Coronary artery (tissue), 2 donors: ENCODE results near the gene WDR82.

Experiments used
- DNase-seq: peaks from one replicate; pipeline ENCODE4 v3.0.0-alpha.2; 2017; ENCODE audit warnings: low spot score
- H3K27ac ChIP-seq, 2 donors: fragments of 200-600 bp; sonication (generic); one replicate each; pipeline ENCODE4 v1.5.1; 2016 to 2019
- H3K4me3 ChIP-seq: fragments of 200-600 bp; sonication (generic); 2 replicates; pipeline ENCODE4 v1.5.1; 2016; ENCODE audit warnings: mild to moderate bottlenecking, moderate library complexity
- TF ChIP-seq, protein P1 (sequence below): fragments of 200-600 bp; sonication (generic); IDR thresholded peaks from one replicate; pipeline ENCODE4 v1.5.1; 2019; ENCODE audit warnings: antibody characterized with exemption

WDR82 gene

GRCh38 chr3:52230889-52231499, 47.5 kb downstream of the WDR82 start:
- Histone ChIP-seq H3K27ac (no peak overlapping the region), H3K4me3 (no peak overlapping the region)
- TF ChIP-seq, protein P1, sequence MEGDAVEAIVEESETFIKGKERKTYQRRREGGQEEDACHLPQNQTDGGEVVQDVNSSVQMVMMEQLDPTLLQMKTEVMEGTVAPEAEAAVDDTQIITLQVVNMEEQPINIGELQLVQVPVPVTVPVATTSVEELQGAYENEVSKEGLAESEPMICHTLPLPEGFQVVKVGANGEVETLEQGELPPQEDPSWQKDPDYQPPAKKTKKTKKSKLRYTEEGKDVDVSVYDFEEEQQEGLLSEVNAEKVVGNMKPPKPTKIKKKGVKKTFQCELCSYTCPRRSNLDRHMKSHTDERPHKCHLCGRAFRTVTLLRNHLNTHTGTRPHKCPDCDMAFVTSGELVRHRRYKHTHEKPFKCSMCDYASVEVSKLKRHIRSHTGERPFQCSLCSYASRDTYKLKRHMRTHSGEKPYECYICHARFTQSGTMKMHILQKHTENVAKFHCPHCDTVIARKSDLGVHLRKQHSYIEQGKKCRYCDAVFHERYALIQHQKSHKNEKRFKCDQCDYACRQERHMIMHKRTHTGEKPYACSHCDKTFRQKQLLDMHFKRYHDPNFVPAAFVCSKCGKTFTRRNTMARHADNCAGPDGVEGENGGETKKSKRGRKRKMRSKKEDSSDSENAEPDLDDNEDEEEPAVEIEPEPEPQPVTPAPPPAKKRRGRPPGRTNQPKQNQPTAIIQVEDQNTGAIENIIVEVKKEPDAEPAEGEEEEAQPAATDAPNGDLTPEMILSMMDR: no peak
- no peak for DNase-seq

- H3K4me3 ChIP-seq: no peak overlapping the region
- TF ChIP-seq, protein P1: no peak
- H3K27ac ChIP-seq: no peak overlapping the region
- DNase-seq: no peak
Measured at GRCh38 chr3:52230461-52230860, 48.0 kb downstream of the WDR82 start.

DNA sequence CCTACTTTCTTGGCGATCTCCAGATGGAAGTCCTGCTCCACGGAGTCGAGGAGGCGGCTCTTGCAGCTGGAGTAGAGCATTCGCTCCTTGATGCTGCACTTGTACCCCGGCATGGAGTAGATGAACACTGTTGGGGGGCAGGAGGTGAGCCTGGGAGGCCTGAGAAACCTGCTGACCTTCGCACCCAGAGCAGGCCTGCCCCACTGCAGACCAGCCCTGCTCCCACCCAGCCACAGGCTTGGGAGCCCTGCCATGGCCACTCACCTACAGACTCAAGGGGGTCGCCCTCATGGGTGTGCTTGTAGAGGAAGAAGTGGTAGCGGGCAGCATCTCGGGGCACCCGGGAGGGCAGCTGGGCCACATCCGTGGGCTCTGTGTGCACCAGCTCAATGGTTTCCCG, 48.8 kb downstream of the WDR82 start:
- Histone ChIP-seq H3K27ac (no peak overlapping the region), H3K4me3 (no peak overlapping the region)
- TF ChIP-seq, protein P1: no peak
- no peak for DNase-seq

- Histone ChIP-seq H3K4me3 (no peak overlapping the region), H3K27ac (no peak overlapping the region)
- TF ChIP-seq, protein P1: no peak
- DNase-seq: no peak
Measured at GRCh38 chr3:52228751-52229291, 49.6 kb downstream of the WDR82 start.

GRCh38 chr3:52228266-52228665, 50.2 kb downstream of the WDR82 start:
- TF ChIP-seq, protein P1: no peak
- Histone ChIP-seq H3K4me3 (no peak overlapping the region), H3K27ac (no peak overlapping the region)
- no peak for DNase-seq

DNA sequence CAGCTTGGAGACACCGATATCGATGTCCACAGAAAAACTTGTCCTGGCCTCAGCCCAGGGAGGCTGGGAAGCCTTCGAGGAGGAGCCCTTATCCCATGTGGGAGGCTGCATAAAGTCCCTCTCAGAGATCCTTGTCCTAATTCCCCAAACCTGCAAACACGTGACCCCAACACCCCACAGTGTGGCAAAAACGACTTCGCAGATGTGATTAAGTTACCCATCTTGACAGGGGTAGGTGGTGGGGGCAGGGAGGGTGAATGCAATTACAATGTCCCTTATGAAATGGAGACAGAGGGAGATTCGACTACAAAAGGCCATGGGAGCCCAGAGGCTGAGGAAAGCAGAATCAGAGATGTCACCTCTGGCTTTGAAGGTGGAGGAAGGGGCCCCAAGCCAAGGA, 50.7 kb downstream of the WDR82 start:
- Histone ChIP-seq H3K4me3 (no peak overlapping the region), H3K27ac (no peak overlapping the region)
- DNase-seq: no peak
- TF ChIP-seq, protein P1: no peak

- no peak for DNase-seq
- H3K27ac ChIP-seq: no peak overlapping the region
- H3K4me3 ChIP-seq: no peak overlapping the region
- TF ChIP-seq, protein P1: no peak
Measured at GRCh38 chr3:52227117-52227516, 51.3 kb downstream of the WDR82 start.
